GM21528 (cell line): ENCODE results near the gene FAM110A.

Source experiments
- ATAC-seq: cut with Tn5 transposase; IDR thresholded peaks from one replicate; pipeline ENCODE4 v1.9.1; 2021; ENCODE audit warnings: mild to moderate bottlenecking, moderate library complexity; ENCODE audit not compliant: unreplicated experiment, low FRiP score

Gene FAM110A

GRCh38 chr20:869606-870005 lies 36.1 kb downstream of the FAM110A start:
- ATAC-seq, result no peak

GRCh38 chr20:870758-871157 lies 37.2 kb downstream of the FAM110A start:
- no peak for ATAC-seq

- no peak for ATAC-seq
These were observed 37.9 kb downstream of the FAM110A start for GRCh38 chr20:871436-871835.

- no peak for ATAC-seq
These were observed 38.4 kb downstream of the FAM110A start for GRCh38 chr20:871948-872347.

GRCh38 chr20:872855-873520 lies 39.5 kb downstream of the FAM110A start:
- no peak for ATAC-seq

- no peak for ATAC-seq
These were observed 40.5 kb downstream of the FAM110A start for GRCh38 chr20:873875-874607.

- ATAC-seq, result no peak
These were observed 41.6 kb downstream of the FAM110A start for GRCh38 chr20:875115-875514.

- ATAC-seq, result no peak
These were observed 44.3 kb downstream of the FAM110A start for GRCh38 chr20:877814-878213.

GRCh38 chr20:878511-879307 lies 45.2 kb downstream of the FAM110A start:
- ATAC-seq, result no peak

GRCh38 chr20:879626-880025 lies 46.1 kb downstream of the FAM110A start:
- ATAC-seq, result no peak

- no peak for ATAC-seq
These were observed 47.7 kb downstream of the FAM110A start for GRCh38 chr20:881051-881782.

- ATAC-seq, result no peak
These were observed 48.2 kb downstream of the FAM110A start for GRCh38 chr20:881783-882144.

GRCh38 chr20:884983-885952 lies 51.8 kb downstream of the FAM110A start:
- ATAC-seq, result no peak

GRCh38 chr20:887137-887536 lies 53.6 kb downstream of the FAM110A start:
- ATAC-seq, result no peak

GRCh38 chr20:888057-888456 lies 54.5 kb downstream of the FAM110A start:
- no peak for ATAC-seq

GRCh38 chr20:889106-889505 lies 55.6 kb downstream of the FAM110A start:
- ATAC-seq, result no peak

- ATAC-seq, result no peak
These were observed 56.5 kb downstream of the FAM110A start for GRCh38 chr20:889932-890463.

GRCh38 chr20:890666-891057 lies 57.1 kb downstream of the FAM110A start:
- ATAC-seq, result no peak

GRCh38 chr20:891058-891705 lies 57.7 kb downstream of the FAM110A start:
- ATAC-seq, result no peak
